ENCODE data around the gene SAMD3.

DNA sequence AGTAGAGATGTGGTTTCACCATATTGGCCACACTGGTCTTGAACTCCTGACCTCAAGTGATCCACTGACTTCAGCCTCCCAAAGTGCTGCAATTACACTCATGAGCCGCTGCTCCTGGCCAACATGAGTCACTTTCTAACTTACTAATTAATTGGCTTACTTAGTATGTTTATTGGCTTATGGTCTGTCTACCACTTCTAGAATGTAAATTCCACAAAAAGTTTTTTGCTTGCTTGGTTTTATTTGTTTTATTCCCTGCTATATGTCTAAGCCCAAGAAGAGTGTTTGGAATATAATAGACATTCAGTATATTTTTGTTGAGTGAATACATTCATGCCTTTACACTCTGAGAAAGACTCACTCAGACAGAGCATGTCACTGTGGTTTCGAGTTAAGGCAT, 86.0 kb downstream of the SAMD3 start:
- no peak for TF ChIP-seq CTCF (IDR thresholded peaks at IDR 0.05)
- TF ChIP-seq POLR2A (IDR thresholded peaks at IDR 0.05): no peak

Measured in heart left ventricle (tissue), 13 donors.